Upper lobe of left lung (tissue), 6 donors: ENCODE results near the gene ARL4D. TPM values are rescaled to one million over a fixed set of nuclear protein-coding genes. Genes with fewer than 3 reads are reported as not detected.
A peak's percentile ranks its signal among the peaks of the same experiment; 100 is the strongest.

Experiments
- ATAC-seq, 2 donors: fragments of 200-7000 bp; cut with Tn5 transposase; one replicate each; pipeline ENCODE4 v1.9.1; 2022; ENCODE audit warnings: mild to moderate bottlenecking in 2 of 2, moderate library complexity in 2 of 2; ENCODE audit not compliant: low FRiP score in 2 of 2
- DNase-seq, 2 donors: peaks; one replicate each; pipeline ENCODE4 v3.0.0-alpha.2; 2019 to 2020
- H3K27ac ChIP-seq, 4 donors: fragments of 200-600 bp; sonication (generic); one replicate each; pipeline ENCODE4 v1.5.1; 2016 to 2019
- H3K27me3 ChIP-seq, 4 donors: fragments of 200-600 bp; sonication (generic); one replicate each; pipeline ENCODE4 v1.5.1; 2017 to 2019
- H3K36me3 ChIP-seq, 4 donors: fragments of 200-600 bp; sonication (generic); one replicate each; pipeline ENCODE4 v1.5.1; 2016 to 2019
- H3K4me1 ChIP-seq, 4 donors: fragments of 200-600 bp; sonication (generic); one replicate each; pipeline ENCODE4 v1.5.1; 2018 to 2019
- H3K4me3 ChIP-seq, 4 donors: fragments of 200-600 bp; sonication (generic); one replicate each; pipeline ENCODE4 v1.5.1; 2017 to 2019; ENCODE audit warnings: mild to moderate bottlenecking in 2 of 4, moderate library complexity in 1 of 4
- H3K9me3 ChIP-seq, 4 donors: fragments of 200-600 bp; sonication (generic); one replicate each; pipeline ENCODE4 v1.5.1; 2018 to 2019
- CTCF ChIP-seq, 6 experiments: fragments of 450-650 bp in 4 of 6; fragments of 200-600 bp in 2 of 6; sonication (generic) in 2 of 6; IDR thresholded peaks; one replicate each; pipeline ENCODE4 v1.5.1; 2016 to 2019; ENCODE audit warnings: antibody characterized with exemption in 6 of 6
- EP300 ChIP-seq, 4 donors: sonication (generic); formaldehyde crosslinking; IDR thresholded peaks; one replicate each; pipeline ENCODE4 v1.5.1; 2017; ENCODE audit warnings: antibody characterized with exemption in 4 of 4, control low read depth in 2 of 4
- POLR2A ChIP-seq, 4 donors: fragments of 450-650 bp; IDR thresholded peaks; one replicate each; pipeline ENCODE4 v1.5.1; 2016 to 2017; ENCODE audit warnings: antibody characterized with exemption in 4 of 4, mild to moderate bottlenecking in 2 of 4
- POLR2AphosphoS5 ChIP-seq, 2 donors: sonication (generic); formaldehyde crosslinking; IDR thresholded peaks; one replicate each; pipeline ENCODE4 v1.5.1; 2017; ENCODE audit warnings: antibody characterized with exemption in 2 of 2
- WGBS, 2 donors: methylation state at CpG; one replicate each; pipeline ENCODE4 v1.1.5; 2017 to 2018; 5-methylcytosine and 5-hydroxymethylcytosine counted together
- total RNA-seq, 6 donors: library from RNA; depleted of rRNA in 4 of 6; stranded (reverse); fragments of >200 nt in 4 of 6; gene quantifications; one replicate each; pipeline versions ENCODE4 v1.1.0 to v1.2.1, GENCODE V29; 2016 to 2021
- donor health status: DM: no; HTN: no; CAD: no; lungs with moderate emphysema.
- donor health status: DM: no; HTN: yes; CAD: no; lungs with severe emphysema.

Gene ARL4D
- total RNA-seq, 6 donors from 2014 or later: 6.5 to 24.2 (median 9.4) TPM

GRCh38 chr17:43377056-43377810 lies 21.6 kb upstream of the ARL4D start:
- TF ChIP-seq POLR2A (IDR thresholded peaks at IDR 0.05): no peak
- whole genome bisulfite sequencing, 2 donors: 77 to 79% methylated on average over 12 of the region's 12 CpGs
- Histone ChIP-seq H3K27ac (no peak overlapping the region), H3K9me3 (peaks cover 0 to 20% (median 4%) of the 10 kb centered on the region in 4 donors), H3K4me3 (no peak overlapping the region), H3K4me1 (peaks cover 0 to 6% (median 3%) of the 10 kb centered on the region in 4 donors), H3K36me3 (no peaks in the 10 kb centered on the region), H3K27me3 (no peaks in the 10 kb centered on the region)
- ATAC-seq (no peak), DNase-seq (peak in 1 of 2 donors; percentile 70)

GRCh38 chr17:43378766-43379165 lies 20.0 kb upstream of the ARL4D start:
- TF ChIP-seq EP300 (IDR thresholded peaks at IDR 0.05): no peak
- TF ChIP-seq CTCF (IDR thresholded peaks at IDR 0.05): no peak
- TF ChIP-seq POLR2AphosphoS5 (IDR thresholded peaks at IDR 0.05): no peak
- TF ChIP-seq POLR2A (IDR thresholded peaks at IDR 0.05): no peak
- Histone ChIP-seq H3K9me3 (peaks cover 0 to 20% (median 4%) of the 10 kb centered on the region in 4 donors), H3K27me3 (no peaks in the 10 kb centered on the region), H3K4me1 (no peaks in the 10 kb centered on the region), H3K4me3 (no peak overlapping the region), H3K36me3 (no peaks in the 10 kb centered on the region), H3K27ac (no peak overlapping the region)
- DNase-seq (peak in 1 of 2 donors; percentile 52), ATAC-seq (no peak)
- 95 to 96% methylated on average over 26 of the region's 26 CpGs for WGBS, 2 donors

- no peaks in the 10 kb centered on the region for H3K27me3 ChIP-seq
- H3K4me3 ChIP-seq: no peak overlapping the region
- no peak overlapping the region for H3K27ac ChIP-seq
- ATAC-seq (no peak), DNase-seq (no peak)
- TF ChIP-seq CTCF (IDR thresholded peaks at IDR 0.05) (no peak), POLR2AphosphoS5 (IDR thresholded peaks at IDR 0.05) (no peak), EP300 (IDR thresholded peaks at IDR 0.05) (no peak), POLR2A (IDR thresholded peaks at IDR 0.05) (no peak)
- H3K4me1 ChIP-seq: no peaks in the 10 kb centered on the region
- WGBS, 2 donors: 91 to 93% methylated on average over 5 of the region's 5 CpGs
- H3K9me3 ChIP-seq: peaks cover 0 to 20% (median 4%) of the 10 kb centered on the region in 4 donors
- no peaks in the 10 kb centered on the region for H3K36me3 ChIP-seq
Observed at GRCh38 chr17:43380307-43380706, 18.5 kb upstream of the ARL4D start.

- Histone ChIP-seq H3K36me3 (no peaks in the 10 kb centered on the region), H3K27ac (no peak overlapping the region), H3K4me1 (no peaks in the 10 kb centered on the region), H3K9me3 (peaks cover 0 to 20% (median 4%) of the 10 kb centered on the region in 4 donors), H3K27me3 (no peaks in the 10 kb centered on the region), H3K4me3 (no peak overlapping the region)
- DNase-seq: no peak
- TF ChIP-seq POLR2AphosphoS5 (IDR thresholded peaks at IDR 0.05) (no peak), EP300 (IDR thresholded peaks at IDR 0.05) (no peak), CTCF (IDR thresholded peaks at IDR 0.05) (no peak), POLR2A (IDR thresholded peaks at IDR 0.05) (no peak)
- WGBS, 2 donors: 86 to 98% methylated on average over 3 of the region's 3 CpGs
- ATAC-seq: no peak
Observed at GRCh38 chr17:43381204-43381603, 17.6 kb upstream of the ARL4D start.

GRCh38 chr17:43381621-43382020 lies 17.2 kb upstream of the ARL4D start:
- Histone ChIP-seq H3K4me1 (no peaks in the 10 kb centered on the region), H3K27me3 (no peaks in the 10 kb centered on the region), H3K9me3 (peaks cover 0 to 20% (median 4%) of the 10 kb centered on the region in 4 donors), H3K36me3 (no peaks in the 10 kb centered on the region), H3K4me3 (no peak overlapping the region), H3K27ac (no peak overlapping the region)
- ATAC-seq: no peak
- no peak for DNase-seq
- 86 to 92% methylated on average over 5 of the region's 5 CpGs for WGBS, 2 donors
- TF ChIP-seq POLR2A (IDR thresholded peaks at IDR 0.05): no peak
- no peak for TF ChIP-seq POLR2AphosphoS5 (IDR thresholded peaks at IDR 0.05)

GRCh38 chr17:43382776-43383175 lies 16.0 kb upstream of the ARL4D start:
- Histone ChIP-seq H3K4me1 (peaks cover 5 to 10% (median 6%) of the 10 kb centered on the region in 4 donors), H3K9me3 (peaks cover 0 to 20% (median 4%) of the 10 kb centered on the region in 4 donors), H3K36me3 (no peaks in the 10 kb centered on the region), H3K4me3 (no peak overlapping the region), H3K27me3 (no peaks in the 10 kb centered on the region), H3K27ac (no peak overlapping the region)
- no peak for ATAC-seq
- no peak for DNase-seq
- no peak for TF ChIP-seq CTCF (IDR thresholded peaks at IDR 0.05)
- TF ChIP-seq POLR2AphosphoS5 (IDR thresholded peaks at IDR 0.05): no peak
- no peak for TF ChIP-seq POLR2A (IDR thresholded peaks at IDR 0.05)
- no peak for TF ChIP-seq EP300 (IDR thresholded peaks at IDR 0.05)
- 98 to 100% methylated on average over 2 of the region's 2 CpGs for WGBS, 2 donors
